HepG2 (cell line): ENCODE measurements around the gene KCNG4. TPM values are rescaled to one million over a fixed set of nuclear protein-coding genes. Genes with fewer than 3 reads are reported as not detected.
A peak's percentile ranks its signal among the peaks of the same experiment; 100 is the strongest.

Source experiments
- ATAC-seq: fragments of 200-7000 bp; cut with Tn5 transposase; 3 replicates; pipeline ENCODE4 v1.9.1; 2020; ENCODE audit warnings: mild to moderate bottlenecking, moderate library complexity
- BruUV-seq: library from RNA; stranded (reverse); fragments of 400-500 nt; replicated peaks from 2 replicates; lab custom pipeline; 2021; lab: Mats Ljungman, UMichigan
- CTCF ChIA-PET: fragments of 300-600 bp; formaldehyde crosslinking; extraction: SDS; loops from one replicate; lab custom pipeline; 2021; ENCODE audit warnings: low total read pairs, inconsistent platforms, low intra/inter-chr PET ratio; lab: Yijun Ruan, JAX
- POLR2A ChIA-PET: fragments of 350-600 bp; sonication (Branson Sonifier 250); formaldehyde crosslinking; loops from one replicate; lab custom pipeline; 2020; ENCODE audit warnings: antibody characterized with exemption, inconsistent platforms; lab: Yijun Ruan, JAX
- DNase-seq: peaks from one replicate; pipeline ENCODE4 v3.0.0-alpha.2; 2015; ENCODE audit warnings: low spot score
- FAIRE-seq: peaks from 3 replicates; lab custom pipeline; 2011; peaks lifted over from hg19 to GRCh38; lab: Jason Lieb, UNC
- H2AFZ ChIP-seq: one replicate; pipeline ENCODE4 v1.6.1; 2011; ENCODE audit warnings: low read length, inconsistent platforms
- H3K27ac ChIP-seq: fragments of 300-600 bp; 3 replicates; pipeline ENCODE4 v1.8.0; 2011; ENCODE audit warnings: mixed run types, mild to moderate bottlenecking, mixed read lengths, low read length, inconsistent platforms; ENCODE audit not compliant: insufficient read depth; ENCODE audit errors: extremely low read length
- H3K27me3 ChIP-seq, 2 experiments: fragments of 200-600 bp in 1 of 2; 2 replicates in 1 of 2; 3 replicates in 1 of 2; pipeline versions ENCODE4 v1.6.0 to v1.8.0; 2011; ENCODE audit warnings: low read length in 2 of 2, mild to moderate bottlenecking in 2 of 2, moderate library complexity in 2 of 2, inconsistent platforms in 1 of 2; ENCODE audit not compliant: insufficient read depth in 2 of 2, control insufficient read depth in 1 of 2
- H3K36me3 ChIP-seq, 2 experiments: fragments of 200-600 bp in 1 of 2; replicated peaks in 1 of 2; 2 replicates in 1 of 2; 3 replicates in 1 of 2; pipeline versions ENCODE4 v1.5.1 to v1.8.0; 2011; ENCODE audit warnings: low read length in 2 of 2, inconsistent platforms in 1 of 2; ENCODE audit not compliant: insufficient read depth in 2 of 2, control insufficient read depth in 1 of 2
- H3K4me1 ChIP-seq: 2 replicates; pipeline ENCODE4 v1.5.1; 2012; ENCODE audit warnings: low read length, inconsistent platforms; ENCODE audit not compliant: insufficient read depth
- H3K4me2 ChIP-seq: 2 replicates; pipeline ENCODE4 v1.6.0; 2011; ENCODE audit warnings: low read depth, low read length, inconsistent platforms
- H3K4me3 ChIP-seq, 3 experiments: fragments of 200-600 bp in 1 of 3; sonication (generic), shearing (Covaris generic) in 1 of 3; replicated peaks in 1 of 3; 2 replicates each; pipeline ENCODE4 v1.5.1; 2011 to 2016; ENCODE audit warnings: low read length in 3 of 3, inconsistent platforms in 2 of 3, low read depth in 2 of 3, mild to moderate bottlenecking in 2 of 3, control low read depth in 1 of 3, mixed read lengths in 1 of 3; ENCODE audit not compliant: insufficient read depth in 1 of 3
- H3K79me2 ChIP-seq: one replicate; pipeline ENCODE4 v1.6.1; 2011; ENCODE audit warnings: low read length, inconsistent platforms; ENCODE audit not compliant: insufficient read depth
- H3K9ac ChIP-seq: 2 replicates; pipeline ENCODE4 v1.6.0; 2011; ENCODE audit warnings: mild to moderate bottlenecking, low read depth, low read length, inconsistent platforms; ENCODE audit not compliant: insufficient read depth
- H3K9me3 ChIP-seq: 2 replicates; pipeline ENCODE4 v1.5.1; 2012; ENCODE audit warnings: mild to moderate bottlenecking, low read length
- H4K20me1 ChIP-seq: 2 replicates; pipeline ENCODE4 v1.6.0; 2011; ENCODE audit warnings: inconsistent platforms, mild to moderate bottlenecking, low read length, moderate library complexity; ENCODE audit not compliant: insufficient read depth
- ZBTB40 ChIP-seq, 2 experiments: fragments of 450-650 bp in 1 of 2; sonication (generic) in 1 of 2; formaldehyde crosslinking in 1 of 2; IDR thresholded peaks; 2 replicates each; pipeline versions ENCODE4 v1.6.1 to v1.8.0; 2016 to 2022; ENCODE audit warnings: antibody characterized with exemption in 1 of 2, mild to moderate bottlenecking in 1 of 2, missing genetic modification reagents in 1 of 2
- ZNF274 ChIP-seq: sonication (generic); formaldehyde crosslinking; IDR thresholded peaks from 2 replicates; pipeline ENCODE4 v1.5.1; 2020; ENCODE audit warnings: mild to moderate bottlenecking, missing genetic modification reagents
- WGBS: methylation state at CpG from one replicate; pipeline ENCODE4 v1.1.6; 2017; ENCODE audit warnings: low lambda C conversion rate; 5-methylcytosine and 5-hydroxymethylcytosine counted together
- in situ Hi-C: cut with HindIII; loops from 2 replicates; pipeline ENCODE4 v1.10.0; 2017; ENCODE audit warnings: low pct_unique_long_range_greater_than_20kb; ENCODE audit not compliant: extremely low pct_ligation_motif_present
- intact Hi-C: fragments of 100-400 bp; cut with micrococcal nuclease; formaldehyde crosslinking; loops from one replicate; pipeline ENCODE4 v1.10.0; 2022; ENCODE audit not compliant: unreplicated experiment
- polyA plus RNA-seq, 8 experiments: library from polyadenylated mRNA; depleted of rRNA in 3 of 8; stranded (reverse) in 7 of 8; unstranded in 1 of 8; fragments of >200 nt; fragmentation: Illumina TruSeq in 4 of 8; extraction: Trizol in 4 of 8; gene quantifications; 2 replicates each; pipeline versions ENCODE4 v1.2.1 to v1.2.3, GENCODE V29; 2011 to 2016; ENCODE audit warnings: low read depth in 4 of 8, missing spikeins in 1 of 8, mixed read lengths in 1 of 8; ENCODE audit not compliant: insufficient read depth in 1 of 8
- small RNA-seq, 3 experiments: library from RNA; depleted of rRNA; stranded (forward); fragments of <200 nt; gene quantifications; one replicate each; pipeline ENCODE3, GENCODE V24; 2012; ENCODE audit warnings: low read depth in 2 of 3, low replicate concordance in 1 of 3; ENCODE audit not compliant: insufficient read length in 3 of 3, insufficient read depth in 2 of 3
- total RNA-seq, 5 experiments: library from RNA; depleted of rRNA; stranded (reverse); fragments of >200 nt; fragmentation: Illumina TruSeq; extraction: Trizol; gene quantifications; 2 replicates each; pipeline ENCODE4 v1.2.3, GENCODE V29; 2016; ENCODE audit warnings: low read depth in 1 of 5

Gene KCNG4
- total and polyA plus RNA-seq, 2 of the 13 experiments (the other 11 are each of a cell fraction or from before 2014, with no cell fraction given): not detected

- no peak for TF ChIP-seq ZBTB40 (IDR thresholded peaks at IDR 0.05)
- no peak for TF ChIP-seq ZBTB40 (CRISPR knock-in tag; IDR thresholded peaks at IDR 0.05)
- TF ChIP-seq ZNF274 (CRISPR knock-in tag): 0 out of 2 replicates have a peak, but pooled peaks have one; percentile 35
- DNase-seq (no peak), FAIRE-seq (no peak), ATAC-seq (no peak; the same call in 2 of the 3 replicates)
- no peak overlapping the region for H3K27ac ChIP-seq
- H3K4me3 ChIP-seq: no peak overlapping the region
- H3K36me3 ChIP-seq: no peaks in the 10 kb centered on the region
- intact Hi-C loops: no loop called here
- POLR2A ChIA-PET: interaction anchor here (1.8 kb wide), 1 partner anchor 17 kb away, joined by 6 read pairs; the partner anchor contains the start of gene TAF1C
- H3K4me1 ChIP-seq: peaks cover 8% of the 10 kb centered on the region
- peaks cover 5 to 25% of the 10 kb centered on the region in 2 experiments; a peak in 4 of 5 replicates for H3K27me3 ChIP-seq
- no peaks in the 10 kb centered on the region for H4K20me1 ChIP-seq
- no peaks in the 10 kb centered on the region for H3K79me2 ChIP-seq
- in situ Hi-C loops: no loop called here
- no peak overlapping the region for H2AFZ ChIP-seq
- no peak overlapping the region for H3K9ac ChIP-seq
- no peak overlapping the region for H3K4me2 ChIP-seq
- CTCF ChIA-PET: no interaction called here
- BruUV-seq: no TSS peak
- WGBS: 38% methylated on average over 11 of the region's 11 CpGs
- H3K9me3 ChIP-seq: no peaks in the 10 kb centered on the region
These were observed 70.0 kb downstream of the KCNG4 start for GRCh38 chr16:84169765-84170310.

Small RNA genes lying within 50 kb of the gene (small RNA-seq; reads per million reads assigned to genes)
- 0 reads per million in 3 experiments for gene RNA5SP433

Other genes with a start within 250 kb of the KCNG4 start
- 0.24 TPM in 1 of 2 replicates, not detected in the other for gene SLC38A8, start 197.2 kb downstream of the KCNG4 start, total RNA-seq (2016; rRNA removed; fragmentation: Illumina TruSeq; extraction: Trizol)
- 0.37 and 0.61 TPM in 2 replicates for gene SLC38A8, start 197.2 kb downstream of the KCNG4 start, polyA plus RNA-seq (2011; rRNA removed)
- 42.0 and 56.7 TPM in 2 replicates for gene MBTPS1, start 123.1 kb downstream of the KCNG4 start, total RNA-seq (2016; rRNA removed; fragmentation: Illumina TruSeq; extraction: Trizol)
- gene MBTPS1, start 123.1 kb downstream of the KCNG4 start, polyA plus RNA-seq (2011; rRNA removed): 83.4 and 91.3 TPM in 2 replicates
- 41.0 and 49.7 TPM in 2 replicates for gene HSDL1, start 94.8 kb downstream of the KCNG4 start, total RNA-seq (2016; rRNA removed; fragmentation: Illumina TruSeq; extraction: Trizol)
- gene HSDL1, start 94.8 kb downstream of the KCNG4 start, polyA plus RNA-seq (2011; rRNA removed): 38.5 and 49.2 TPM in 2 replicates
- 0.04 TPM in 1 of 2 replicates, not detected in the other for gene DNAAF1, start 94.7 kb downstream of the KCNG4 start, total RNA-seq (2016; rRNA removed; fragmentation: Illumina TruSeq; extraction: Trizol)
- 0.07 TPM in 1 of 2 replicates, not detected in the other for gene DNAAF1, start 94.7 kb downstream of the KCNG4 start, polyA plus RNA-seq (2011; rRNA removed)
- gene TAF1C, start 53.0 kb downstream of the KCNG4 start, total RNA-seq (2016; rRNA removed; fragmentation: Illumina TruSeq; extraction: Trizol): 8.3 and 15.6 TPM in 2 replicates
- 20.8 and 25.2 TPM in 2 replicates for gene TAF1C, start 53.0 kb downstream of the KCNG4 start, polyA plus RNA-seq (2011; rRNA removed)
- not detected in 2 replicates for gene ADAD2, start 48.9 kb downstream of the KCNG4 start, total RNA-seq (2016; rRNA removed; fragmentation: Illumina TruSeq; extraction: Trizol)
- gene ADAD2, start 48.9 kb downstream of the KCNG4 start, polyA plus RNA-seq (2011; rRNA removed): not detected in 2 replicates
- gene WFDC1, start 54.9 kb upstream of the KCNG4 start, total RNA-seq (2016; rRNA removed; fragmentation: Illumina TruSeq; extraction: Trizol): not detected in 2 replicates
- gene WFDC1, start 54.9 kb upstream of the KCNG4 start, polyA plus RNA-seq (2011; rRNA removed): not detected in 2 replicates
- not detected in 2 replicates for gene ATP2C2, start 128.5 kb upstream of the KCNG4 start, total RNA-seq (2016; rRNA removed; fragmentation: Illumina TruSeq; extraction: Trizol)
- 0.05 and 0.07 TPM in 2 replicates for gene ATP2C2, start 128.5 kb upstream of the KCNG4 start, polyA plus RNA-seq (2011; rRNA removed)